A673 (cell line): Measurements from ENCODE around the gene COMMD6.

Experiments
- CTCF ChIP-seq: fragments of 300-800, 200-600 bp; sonication (generic); conservative IDR thresholded peaks from 2 replicates; pipeline ENCODE4 v1.5.1; 2017; ENCODE audit warnings: low read depth, mild to moderate bottlenecking, antibody characterized with exemption, low read length, moderate library complexity, mixed read lengths
- EZH2 ChIP-seq: fragments of 200-600 bp; sonication (generic); IDR thresholded peaks from 2 replicates; pipeline ENCODE4 v1.6.1; 2017; ENCODE audit warnings: borderline replicate concordance, low read depth, mild to moderate bottlenecking, mixed read lengths, antibody characterized with exemption, low read length; ENCODE audit not compliant: poor library complexity, severe bottlenecking

GRCh38 chr13:75508002-75508548 lies 29.6 kb downstream of the COMMD6 start:
- TF ChIP-seq CTCF = no peak
- TF ChIP-seq EZH2 = no peak
